Germinal center (tissue), 1 donor: ENCODE results near the gene MCM9.

ENCODE experiments used
- DNase-seq: peaks from one replicate; pipeline ENCODE4 v3.0.0; 2012; ENCODE audit warnings: mixed read lengths, low spot score

MCM9 gene

GRCh38 chr6:118932421-118932820 lies 2.5 kb downstream of the MCM9 start:
- no peak for DNase-seq

GRCh38 chr6:118931436-118931835 lies 3.5 kb downstream of the MCM9 start:
- no peak for DNase-seq

GRCh38 chr6:118930680-118931079 lies 4.3 kb downstream of the MCM9 start:
- no peak for DNase-seq

GRCh38 chr6:118923035-118923434 lies 11.9 kb downstream of the MCM9 start:
- no peak for DNase-seq

- no peak for DNase-seq
Observed at GRCh38 chr6:118921084-118921483, 13.9 kb downstream of the MCM9 start.

GRCh38 chr6:118918329-118918725 lies 16.6 kb downstream of the MCM9 start:
- DNase-seq = no peak

- DNase-seq = no peak
Observed at GRCh38 chr6:118917546-118918328, 17.2 kb downstream of the MCM9 start.

GRCh38 chr6:118914598-118914997 lies 20.4 kb downstream of the MCM9 start:
- no peak for DNase-seq

GRCh38 chr6:118913161-118913560 lies 21.8 kb downstream of the MCM9 start:
- no peak for DNase-seq

GRCh38 chr6:118912646-118913045 lies 22.3 kb downstream of the MCM9 start:
- no peak for DNase-seq

GRCh38 chr6:118908441-118908840 lies 26.5 kb downstream of the MCM9 start:
- DNase-seq = no peak

- DNase-seq = no peak
Observed at GRCh38 chr6:118905851-118906250, 29.1 kb downstream of the MCM9 start.

GRCh38 chr6:118905084-118905483 lies 29.9 kb downstream of the MCM9 start:
- no peak for DNase-seq

- DNase-seq = no peak
Observed at GRCh38 chr6:118903691-118904090, 31.3 kb downstream of the MCM9 start.

- no peak for DNase-seq
Observed at GRCh38 chr6:118903138-118903537, 31.8 kb downstream of the MCM9 start.

- no peak for DNase-seq
Observed at GRCh38 chr6:118902726-118903125, 32.2 kb downstream of the MCM9 start.

- no peak for DNase-seq
Observed at GRCh38 chr6:118899948-118900347, 35.0 kb downstream of the MCM9 start.

GRCh38 chr6:118897386-118897785 lies 37.6 kb downstream of the MCM9 start:
- no peak for DNase-seq

GRCh38 chr6:118896339-118897136 lies 38.4 kb downstream of the MCM9 start:
- DNase-seq = peak; percentile 41

- no peak for DNase-seq
Observed at GRCh38 chr6:118895859-118896258, 39.1 kb downstream of the MCM9 start.

- no peak for DNase-seq
Observed at GRCh38 chr6:118895261-118895560, 39.7 kb downstream of the MCM9 start.

GRCh38 chr6:118894425-118895260 lies 40.3 kb downstream of the MCM9 start:
- DNase-seq = peak; percentile 80
